ENCODE results near the gene ARSD. TPM values are rescaled to one million over a fixed set of nuclear protein-coding genes. Genes with fewer than 3 reads are reported as not detected.

Gene ARSD
- polyA plus RNA-seq, 1 of the 3 experiments (the other 2 are of a cell fraction): 19.8 TPM

DNA sequence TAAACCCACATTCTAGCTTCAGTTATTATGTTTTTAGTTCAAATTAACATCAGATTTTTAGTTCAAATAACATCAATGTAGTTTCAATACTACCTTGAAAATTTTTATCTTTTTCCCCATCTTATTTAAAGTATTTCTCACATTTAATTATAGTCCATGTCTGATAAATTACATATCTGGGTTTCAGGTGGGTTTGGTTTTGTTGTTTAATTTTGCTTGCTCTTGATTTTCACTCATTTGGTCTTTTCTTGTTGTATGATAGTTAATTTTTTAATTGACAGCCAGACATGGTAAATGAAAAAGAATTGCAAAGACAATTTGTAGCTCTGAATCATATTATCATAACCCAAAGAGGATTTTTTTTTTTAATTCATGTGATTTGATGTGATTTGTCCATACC lies 58.5 kb downstream of the ARSD start:
- CTCF ChIA-PET: interaction anchor here (0.7 kb wide), 1 partner anchor 167 kb away, joined by 3 read pairs; no protein-coding TSS in a partner anchor

More for the DNA sequence above, 58.5 kb downstream of the ARSD start:
- Histone ChIP-seq H2AFZ (ENCODE audit: low read depth) (no peak overlapping the region), H3K4me2 (no peak overlapping the region), H3K9me2 (no peaks in the 10 kb centered on the region), H3F3A (replicated peaks; ENCODE audit: insufficient read depth) (no peaks in the 10 kb centered on the region), H3K4me1 (ENCODE audit: control insufficient read depth in 1 of 2, insufficient read depth in 2 of 2, low read depth in 1 of 2, low read length in 1 of 2) (no peaks in the 10 kb centered on the region), H3K27me3 (ENCODE audit: insufficient read depth) (no peaks in the 10 kb centered on the region; the same call in 1 of the 2 replicates), H4K20me1 (ENCODE audit: insufficient read depth) (no peaks in the 10 kb centered on the region), H3K4me3 (ENCODE audit: low read depth in 2 of 2, low read length in 1 of 2) (no peak overlapping the region), H3K36me3 (replicated peaks in 1 of 2; ENCODE audit: control insufficient read depth in 1 of 2, insufficient read depth in 2 of 2, low read length in 1 of 2) (no peaks in the 10 kb centered on the region), H3K79me2 (ENCODE audit: insufficient read depth) (no peaks in the 10 kb centered on the region), H3K9me3 (no peaks in the 10 kb centered on the region), H3K27ac (ENCODE audit: low read depth in 2 of 2, low read length in 1 of 2) (no peak overlapping the region), H3K9ac (no peak overlapping the region)
- no peak for DNase-seq
- TF ChIP-seq USF2 (IDR thresholded peaks at IDR 0.05; ENCODE audit: borderline replicate concordance, low read depth, low read length) (no peak), RXRA (IDR thresholded peaks at IDR 0.05; ENCODE audit: borderline replicate concordance, low read depth) (no peak), EZH2phosphoT487 (IDR thresholded peaks at IDR 0.05; ENCODE audit: borderline replicate concordance, low read depth) (no peak), TCF12 (IDR thresholded peaks at IDR 0.05) (no peak), FOSL2 (IDR thresholded peaks at IDR 0.05; ENCODE audit: borderline replicate concordance, low read depth) (no peak), EP300 (IDR thresholded peaks at IDR 0.05; ENCODE audit: borderline replicate concordance in 1 of 2, low read depth in 1 of 2, low read length in 1 of 2) (no peak), CHD2 (IDR thresholded peaks at IDR 0.05; ENCODE audit: low read length, partially characterized antibody) (no peak), IRF3 (IDR thresholded peaks at IDR 0.05; ENCODE audit: low read depth, low read length) (no peak), NFIC (IDR thresholded peaks at IDR 0.05; ENCODE audit: borderline replicate concordance) (no peak), GATA2 (CRISPR knock-in tag; IDR thresholded peaks at IDR 0.05) (no peak), ZBTB33 (IDR thresholded peaks at IDR 0.05; ENCODE audit: borderline replicate concordance, low read depth) (no peak)
- TF ChIP-seq, protein P1, sequence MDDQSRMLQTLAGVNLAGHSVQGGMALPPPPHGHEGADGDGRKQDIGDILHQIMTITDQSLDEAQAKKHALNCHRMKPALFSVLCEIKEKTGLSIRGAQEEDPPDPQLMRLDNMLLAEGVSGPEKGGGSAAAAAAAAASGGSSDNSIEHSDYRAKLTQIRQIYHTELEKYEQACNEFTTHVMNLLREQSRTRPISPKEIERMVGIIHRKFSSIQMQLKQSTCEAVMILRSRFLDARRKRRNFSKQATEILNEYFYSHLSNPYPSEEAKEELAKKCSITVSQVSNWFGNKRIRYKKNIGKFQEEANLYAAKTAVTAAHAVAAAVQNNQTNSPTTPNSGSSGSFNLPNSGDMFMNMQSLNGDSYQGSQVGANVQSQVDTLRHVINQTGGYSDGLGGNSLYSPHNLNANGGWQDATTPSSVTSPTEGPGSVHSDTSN (IDR thresholded peaks at IDR 0.05): no peak
- TF ChIP-seq, protein P2, sequence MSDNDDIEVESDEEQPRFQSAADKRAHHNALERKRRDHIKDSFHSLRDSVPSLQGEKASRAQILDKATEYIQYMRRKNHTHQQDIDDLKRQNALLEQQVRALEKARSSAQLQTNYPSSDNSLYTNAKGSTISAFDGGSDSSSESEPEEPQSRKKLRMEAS (IDR thresholded peaks at IDR 0.05; ENCODE audit: low read depth): no peak
- POLR2A ChIA-PET: no interaction called here

Measured in SK-N-SH (cell line).